CD4-positive, alpha-beta memory T cell (primary cell): ENCODE measurements around the gene EFNA1. TPM values are rescaled to one million over a fixed set of nuclear protein-coding genes. Genes with fewer than 3 reads are reported as not detected.

Experiments
- CTCF ChIA-PET: fragments of 350-600 bp; sonication (Branson Sonifier 250); formaldehyde crosslinking; loops from one replicate; lab custom pipeline; 2021; ENCODE audit warnings: inconsistent platforms; ENCODE audit not compliant: partially characterized antibody; lab: Charles Lee
- POLR2A ChIA-PET: fragments of 350-600 bp; sonication (Branson Sonifier 250); formaldehyde crosslinking; loops from one replicate; lab custom pipeline; 2021; ENCODE audit not compliant: partially characterized antibody; lab: Charles Lee
- DNase-seq, 5 donors: peaks; one replicate each; pipeline versions ENCODE4 v3.0.0 to v3.0.0-alpha.2; 2020 to 2022; ENCODE audit warnings: mixed read lengths in 1 of 5
- H3K27ac ChIP-seq: one replicate; pipeline ENCODE4 v1.7.0; 2013; ENCODE audit warnings: low read depth, low read length
- H3K27me3 ChIP-seq: 2 replicates; pipeline ENCODE4 v1.7.0; 2013; ENCODE audit warnings: mild to moderate bottlenecking, low read length, moderate library complexity; ENCODE audit not compliant: insufficient read depth
- H3K36me3 ChIP-seq: 2 replicates; pipeline ENCODE4 v1.7.0; 2013; ENCODE audit warnings: mild to moderate bottlenecking, low read length, moderate library complexity; ENCODE audit not compliant: insufficient read depth
- H3K4me1 ChIP-seq: 2 replicates; pipeline ENCODE4 v1.7.0; 2013; ENCODE audit warnings: mild to moderate bottlenecking, low read length, moderate library complexity; ENCODE audit not compliant: insufficient read depth
- H3K4me3 ChIP-seq, 2 donors: one replicate each; pipeline ENCODE4 v1.7.0; 2013; ENCODE audit warnings: low read length in 2 of 2, mild to moderate bottlenecking in 1 of 2
- H3K9me3 ChIP-seq, 2 donors: one replicate each; pipeline ENCODE4 v1.7.0; 2013; ENCODE audit warnings: low read length in 2 of 2, control low read depth in 1 of 2; ENCODE audit not compliant: control insufficient read depth in 1 of 2
- H3K27ac Mint-ChIP-seq, 7 donors: one replicate each; pipeline ENCODE4 v1.8.0; 2020 to 2021; ENCODE audit warnings: mixed read lengths in 7 of 7, mild to moderate bottlenecking in 6 of 7, inconsistent platforms in 3 of 7, moderate library complexity in 3 of 7
- H3K27me3 Mint-ChIP-seq, 2 donors: one replicate each; pipeline ENCODE4 v1.8.0; 2020 to 2021; ENCODE audit warnings: mixed read lengths in 2 of 2
- H3K36me3 Mint-ChIP-seq, 2 donors: one replicate each; pipeline ENCODE4 v1.8.0; 2020 to 2021; ENCODE audit warnings: mixed read lengths in 2 of 2, inconsistent platforms in 1 of 2, mild to moderate bottlenecking in 1 of 2
- H3K4me1 Mint-ChIP-seq, 4 donors: one replicate each; pipeline ENCODE4 v1.8.0; 2020 to 2021; ENCODE audit warnings: mixed read lengths in 4 of 4, mild to moderate bottlenecking in 1 of 4
- H3K4me3 Mint-ChIP-seq, 8 donors: one replicate each; pipeline ENCODE4 v1.8.0; 2020 to 2021; ENCODE audit warnings: mixed read lengths in 8 of 8, mild to moderate bottlenecking in 7 of 8, moderate library complexity in 6 of 8, inconsistent platforms in 3 of 8
- H3K9me3 Mint-ChIP-seq, 8 donors: one replicate each; pipeline ENCODE4 v1.8.0; 2020 to 2021; ENCODE audit warnings: mixed read lengths in 8 of 8, mild to moderate bottlenecking in 5 of 8, inconsistent platforms in 3 of 8, moderate library complexity in 1 of 8
- intact Hi-C: fragments of 100-400 bp; cut with micrococcal nuclease; formaldehyde crosslinking; loops from one replicate; pipeline ENCODE4 v1.15.1; 2023
- polyA plus RNA-seq, 2 donors: library from polyadenylated mRNA; unstranded; fragments of 300-500 nt; fragmentation: Illumina TruSeq; gene quantifications; one replicate each; pipeline ENCODE4 v1.2.3, GENCODE V29; 2021
- total RNA-seq, 2 experiments: library from RNA; stranded (reverse); gene quantifications; one replicate each; pipeline ENCODE4 v1.2.3, GENCODE V29; 2021

EFNA1 gene
- total and polyA plus RNA-seq, 4 experiments from 2014 or later = 0.84 to 2.0 (median 1.6) TPM

DNA sequence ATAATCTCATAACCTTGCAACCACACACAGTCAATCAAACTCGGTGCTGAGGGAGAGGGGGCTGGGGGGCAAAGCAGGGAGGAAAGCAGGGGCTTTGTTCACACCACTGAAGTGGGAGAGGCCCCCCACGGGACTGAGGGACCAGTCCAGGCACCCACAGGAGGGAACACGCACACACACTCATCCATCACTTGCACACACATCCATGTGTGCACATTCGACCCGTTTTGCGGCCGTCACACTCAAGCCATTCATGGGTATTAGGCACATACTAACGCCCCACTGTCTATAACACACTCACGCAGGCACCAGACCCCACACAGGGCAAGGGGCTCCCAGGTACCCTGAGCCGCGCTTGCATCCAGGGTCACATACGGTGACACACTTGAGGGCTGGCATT lies 35.0 kb upstream of the EFNA1 start:
- H3K27me3 ChIP-seq = no peaks in the 10 kb centered on the region
- CTCF ChIA-PET = interaction anchor here (1.8 to 6.8 kb wide), 6 partner anchors 12 to 77 kb away, joined by 7 to 229 read pairs (median 11); partner anchors contain the start of genes KRTCAP2 and TRIM46
- no peak for DNase-seq
- Mint-ChIP-seq H3K27ac (peak overlapping the region in 1 of 7 donors; percentile 43), H3K27me3 (peaks cover 4 to 5% of the 10 kb centered on the region in 2 donors), H3K4me3 (no peak overlapping the region), H3K9me3 (no peaks in the 10 kb centered on the region), H3K36me3 (no peaks in the 10 kb centered on the region), H3K4me1 (peaks cover 2 to 8% (median 5%) of the 10 kb centered on the region in 4 donors)
- POLR2A ChIA-PET = no interaction called here
- no peaks in the 10 kb centered on the region for H3K36me3 ChIP-seq
- peaks cover 8% of the 10 kb centered on the region for H3K4me1 ChIP-seq
- intact Hi-C loops = loop anchor here (5.0 kb wide), 2 partner anchors 35 to 500 kb away; partner anchors contain the start of gene EFNA1
- no peak overlapping the region for H3K27ac ChIP-seq
- H3K9me3 ChIP-seq = no peaks in the 10 kb centered on the region
- no peak overlapping the region for H3K4me3 ChIP-seq

DNA sequence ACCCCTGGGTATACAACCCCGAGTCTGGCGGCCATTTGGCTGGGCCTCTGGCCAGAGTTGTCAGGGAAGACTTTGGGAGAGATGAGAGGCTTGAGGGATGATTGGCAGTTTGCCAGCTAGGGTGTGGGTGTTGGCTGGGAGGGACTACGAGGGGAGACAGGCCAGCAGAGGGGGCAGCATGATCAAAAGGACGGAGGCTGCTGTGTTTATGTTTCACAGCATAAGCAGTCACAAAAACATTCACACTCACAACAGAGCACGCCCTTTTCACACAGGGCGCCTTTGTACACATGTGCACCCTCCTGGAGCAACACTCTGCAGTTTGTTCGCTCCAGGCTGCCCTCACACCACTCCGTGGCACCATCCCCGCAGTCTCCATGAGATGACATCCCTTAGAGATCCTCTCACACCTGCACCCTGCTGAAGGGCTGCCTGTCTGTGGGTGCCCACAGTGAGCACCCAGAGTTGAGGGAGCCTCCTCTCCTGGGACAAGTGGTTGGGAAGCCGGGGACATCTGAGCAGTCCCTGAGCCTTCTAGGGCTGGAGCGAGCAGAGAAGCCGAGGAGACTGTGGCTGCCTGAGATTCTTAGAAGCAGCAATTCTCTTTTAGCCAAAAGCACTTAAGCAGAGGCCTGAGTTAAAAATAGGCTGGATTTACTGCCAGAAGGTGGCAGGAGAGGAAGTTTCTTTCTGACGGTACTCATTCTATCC lies 33.6 kb upstream of the EFNA1 start:
- H3K27me3 Mint-ChIP-seq = peaks cover 4 to 5% of the 10 kb centered on the region in 2 donors
- Histone ChIP-seq H3K27ac (no peak overlapping the region), H3K4me3 (no peak overlapping the region), H3K36me3 (no peaks in the 10 kb centered on the region), H3K4me1 (peaks cover 8% of the 10 kb centered on the region), H3K27me3 (no peaks in the 10 kb centered on the region), H3K9me3 (no peaks in the 10 kb centered on the region)
- intact Hi-C loops = loop anchor here (5.0 kb wide), 2 partner anchors 33 to 498 kb away; partner anchors contain the start of gene EFNA1
- DNase-seq = no peak
- H3K4me1 Mint-ChIP-seq = peaks cover 2 to 8% (median 5%) of the 10 kb centered on the region in 4 donors
- no peak overlapping the region for H3K27ac Mint-ChIP-seq
- no peak overlapping the region for H3K4me3 Mint-ChIP-seq
- ChIA-PET CTCF (interaction anchor here (0.6 to 6.8 kb wide), 4 partner anchors 9 to 587 kb away, joined by 4 to 229 read pairs (median 12); partner anchors contain the start of genes KRTCAP2 and TRIM46), POLR2A (no interaction called here)
- no peaks in the 10 kb centered on the region for H3K9me3 Mint-ChIP-seq
- no peaks in the 10 kb centered on the region for H3K36me3 Mint-ChIP-seq

DNA sequence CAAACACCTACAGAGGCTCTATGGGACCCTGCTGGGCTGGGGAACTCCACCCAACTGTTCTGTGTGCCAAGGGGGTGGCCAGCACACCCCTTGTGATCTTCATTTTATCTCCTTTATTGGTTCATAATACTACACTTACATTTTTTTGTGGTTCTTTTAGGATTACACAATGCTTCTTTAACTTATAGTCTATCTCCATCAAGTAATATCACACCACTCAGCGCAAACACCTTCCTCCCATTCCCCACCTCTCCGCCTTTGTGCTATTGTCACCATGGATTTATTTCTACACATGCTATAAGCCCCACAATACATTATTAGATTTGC lies 33.1 kb upstream of the EFNA1 start:
- Mint-ChIP-seq H3K27ac (no peak overlapping the region), H3K9me3 (no peaks in the 10 kb centered on the region), H3K4me1 (peaks cover 2 to 8% (median 5%) of the 10 kb centered on the region in 4 donors), H3K4me3 (no peak overlapping the region), H3K36me3 (no peaks in the 10 kb centered on the region), H3K27me3 (peaks cover 4 to 5% of the 10 kb centered on the region in 2 donors)
- H3K27ac ChIP-seq = no peak overlapping the region
- H3K4me1 ChIP-seq = peaks cover 8% of the 10 kb centered on the region
- POLR2A ChIA-PET = no interaction called here
- CTCF ChIA-PET = interaction anchor here (1.0 to 2.8 kb wide), 5 partner anchors 9 to 78 kb away, joined by 3 to 24 read pairs (median 11); partner anchors contain the start of genes KRTCAP2 and TRIM46
- DNase-seq = no peak
- H3K9me3 ChIP-seq = no peaks in the 10 kb centered on the region
- H3K4me3 ChIP-seq = no peak overlapping the region
- H3K27me3 ChIP-seq = no peaks in the 10 kb centered on the region
- intact Hi-C loops = loop anchor here (5.0 kb wide), 2 partner anchors 33 to 498 kb away; partner anchors contain the start of gene EFNA1
- H3K36me3 ChIP-seq = no peaks in the 10 kb centered on the region

DNA sequence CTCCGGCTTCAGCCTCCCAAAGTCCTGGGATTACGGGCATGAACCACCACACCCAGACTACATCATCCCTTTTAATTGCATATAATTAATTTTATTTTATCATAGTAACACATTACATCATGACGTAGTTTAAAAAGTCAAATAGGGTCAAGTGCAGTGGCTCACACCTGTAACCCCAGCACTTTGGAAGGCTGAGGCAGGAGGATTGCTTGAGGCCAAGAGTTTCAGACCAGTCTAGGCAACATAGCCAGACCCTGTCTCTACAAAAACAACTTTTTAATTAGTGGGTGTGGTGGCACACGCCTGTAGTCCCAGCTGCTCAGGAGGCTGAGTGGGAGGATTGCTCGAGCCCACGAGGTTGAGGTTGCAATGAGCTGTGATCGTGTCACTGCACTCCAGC lies 28.3 kb upstream of the EFNA1 start:
- Mint-ChIP-seq H3K27ac (no peak overlapping the region), H3K4me1 (no peaks in the 10 kb centered on the region), H3K27me3 (peaks cover 2 to 3% of the 10 kb centered on the region in 2 donors), H3K9me3 (no peaks in the 10 kb centered on the region), H3K4me3 (no peak overlapping the region), H3K36me3 (no peaks in the 10 kb centered on the region)
- H3K4me1 ChIP-seq = no peaks in the 10 kb centered on the region
- ChIA-PET POLR2A (no interaction called here), CTCF (interaction anchor here (1.8 to 4.0 kb wide), 3 partner anchors 8 to 68 kb away, joined by 5 to 23 read pairs (median 10); no protein-coding TSS in a partner anchor)
- no peak overlapping the region for H3K27ac ChIP-seq
- intact Hi-C loops = no loop called here
- H3K36me3 ChIP-seq = no peaks in the 10 kb centered on the region
- no peaks in the 10 kb centered on the region for H3K9me3 ChIP-seq
- H3K27me3 ChIP-seq = no peaks in the 10 kb centered on the region
- DNase-seq = no peak
- H3K4me3 ChIP-seq = no peak overlapping the region

DNA sequence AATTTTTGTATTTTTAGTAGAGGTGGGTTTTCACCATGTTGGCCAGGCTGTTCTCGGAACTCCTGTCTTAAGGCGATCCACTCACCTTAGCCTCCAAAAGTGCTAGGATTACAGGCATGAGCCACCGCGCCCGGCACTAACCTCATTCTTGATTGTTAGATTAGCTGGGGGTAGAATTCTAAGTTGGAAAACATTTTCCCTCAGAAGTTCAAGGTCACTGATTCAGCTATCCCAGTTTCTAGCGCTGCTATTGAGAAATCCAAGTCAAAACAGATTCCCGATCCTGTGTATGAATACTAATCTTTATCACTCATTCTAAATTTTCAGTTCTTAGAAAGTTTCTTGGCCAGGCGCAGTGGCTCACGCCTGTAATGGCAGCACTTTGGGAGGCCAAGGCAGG lies 24.4 kb upstream of the EFNA1 start:
- intact Hi-C loops = no loop called here
- Mint-ChIP-seq H3K4me3 (no peak overlapping the region), H3K9me3 (no peaks in the 10 kb centered on the region), H3K36me3 (no peaks in the 10 kb centered on the region), H3K27me3 (no peaks in the 10 kb centered on the region), H3K4me1 (no peaks in the 10 kb centered on the region), H3K27ac (no peak overlapping the region)
- H3K4me3 ChIP-seq = no peak overlapping the region
- ChIA-PET POLR2A (no interaction called here), CTCF (interaction anchor here (0.7 to 3.6 kb wide), 3 partner anchors 12 to 56 kb away, joined by 3 to 12 read pairs (median 4); no protein-coding TSS in a partner anchor)
- no peaks in the 10 kb centered on the region for H3K9me3 ChIP-seq
- no peak for DNase-seq
- no peaks in the 10 kb centered on the region for H3K4me1 ChIP-seq
- no peaks in the 10 kb centered on the region for H3K36me3 ChIP-seq
- no peaks in the 10 kb centered on the region for H3K27me3 ChIP-seq
- no peak overlapping the region for H3K27ac ChIP-seq

DNA sequence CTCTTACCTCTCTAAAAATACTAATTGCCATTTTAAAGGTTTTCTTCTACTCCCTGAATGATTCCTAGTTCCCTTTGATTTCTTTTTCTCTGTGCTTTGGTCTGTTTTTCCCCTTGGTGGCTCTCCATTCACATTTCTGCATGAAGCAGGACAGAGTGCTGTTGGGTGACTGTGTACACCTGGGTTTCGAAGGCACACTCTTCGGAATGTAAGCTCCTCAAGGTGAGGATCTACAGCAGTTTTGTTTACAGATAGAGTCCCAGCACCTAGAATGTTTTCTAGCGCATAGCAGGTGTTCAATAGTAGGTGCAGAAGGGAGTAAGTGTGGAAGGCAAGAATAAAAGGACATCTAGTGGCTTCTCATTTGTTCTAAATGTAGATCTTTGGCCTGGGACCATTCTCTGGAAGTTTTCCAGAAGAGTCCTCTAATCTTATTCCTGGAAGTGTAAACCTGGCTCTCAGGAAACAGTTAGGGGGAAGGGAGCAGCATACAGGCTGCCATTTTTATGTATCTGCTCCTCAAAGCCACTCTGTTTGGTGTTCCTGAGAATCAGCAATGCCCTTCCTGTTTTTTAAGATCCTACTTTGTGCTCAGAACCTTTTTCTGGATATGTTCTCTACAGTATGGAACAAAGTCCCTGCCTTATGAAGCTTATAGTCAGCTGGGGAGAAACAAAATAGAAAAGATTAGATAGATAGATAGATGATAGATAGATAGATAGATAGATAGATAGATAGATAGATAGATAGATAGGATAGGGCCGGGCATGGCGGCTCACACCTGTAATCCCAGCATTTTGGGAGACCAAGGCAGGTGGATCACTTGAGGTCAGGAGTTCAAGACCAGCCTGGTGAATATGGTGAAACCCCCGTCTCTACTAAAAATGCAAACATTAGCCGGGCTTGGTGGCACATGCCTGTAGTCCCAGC lies 22.8 kb upstream of the EFNA1 start:
- no peak overlapping the region for H3K4me3 Mint-ChIP-seq
- H3K36me3 ChIP-seq = no peaks in the 10 kb centered on the region
- H3K9me3 Mint-ChIP-seq = no peaks in the 10 kb centered on the region
- intact Hi-C loops = no loop called here
- no peak overlapping the region for H3K4me3 ChIP-seq
- no peak overlapping the region for H3K27ac Mint-ChIP-seq
- ChIA-PET POLR2A (no interaction called here), CTCF (interaction anchor here (3.6 kb wide), 1 partner anchor 13 kb away, joined by 12 read pairs; no protein-coding TSS in a partner anchor)
- no peaks in the 10 kb centered on the region for H3K4me1 ChIP-seq
- H3K4me1 Mint-ChIP-seq = no peaks in the 10 kb centered on the region
- H3K27me3 ChIP-seq = no peaks in the 10 kb centered on the region
- H3K36me3 Mint-ChIP-seq = no peaks in the 10 kb centered on the region
- no peaks in the 10 kb centered on the region for H3K9me3 ChIP-seq
- no peak overlapping the region for H3K27ac ChIP-seq
- DNase-seq = no peak
- H3K27me3 Mint-ChIP-seq = no peaks in the 10 kb centered on the region

DNA sequence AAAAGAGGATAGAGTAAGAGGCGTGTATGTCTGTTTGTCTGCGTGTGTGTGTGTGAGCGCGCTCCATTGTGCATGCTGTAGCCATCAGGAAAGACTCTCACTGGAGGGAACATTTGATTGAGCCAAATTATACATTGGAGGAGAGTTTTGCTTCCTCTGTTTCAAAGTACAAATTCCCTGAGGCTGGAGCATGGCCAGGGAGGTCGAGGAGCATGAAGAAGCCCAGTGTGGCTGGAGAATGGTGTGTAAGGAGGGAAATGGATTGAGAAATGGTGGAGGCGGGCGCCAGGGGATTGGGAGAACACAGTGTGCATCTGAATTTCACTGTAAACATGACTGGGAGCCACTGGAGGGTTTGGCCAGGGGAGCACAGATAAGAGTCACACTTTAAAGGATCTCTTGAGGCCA lies 22.1 kb upstream of the EFNA1 start:
- Mint-ChIP-seq H3K36me3 (no peaks in the 10 kb centered on the region), H3K9me3 (no peaks in the 10 kb centered on the region), H3K27me3 (peaks cover 0 to 5% of the 10 kb centered on the region in 2 donors), H3K4me3 (no peak overlapping the region), H3K4me1 (no peaks in the 10 kb centered on the region), H3K27ac (no peak overlapping the region)
- ChIA-PET CTCF (interaction anchor here (3.6 kb wide), 1 partner anchor 14 kb away, joined by 12 read pairs; no protein-coding TSS in a partner anchor), POLR2A (no interaction called here)
- Histone ChIP-seq H3K4me3 (no peak overlapping the region), H3K9me3 (no peaks in the 10 kb centered on the region), H3K27ac (no peak overlapping the region), H3K4me1 (no peaks in the 10 kb centered on the region), H3K36me3 (no peaks in the 10 kb centered on the region), H3K27me3 (no peaks in the 10 kb centered on the region)
- no peak for DNase-seq
- intact Hi-C loops = no loop called here
